Coronary artery (tissue), 2 donors: ENCODE measurements around the gene VAV2.

Experiments
- DNase-seq: peaks from one replicate; pipeline ENCODE4 v3.0.0-alpha.2; 2017; ENCODE audit warnings: low spot score
- H3K27ac ChIP-seq, 2 donors: fragments of 200-600 bp; sonication (generic); one replicate each; pipeline ENCODE4 v1.5.1; 2016 to 2019
- H3K4me3 ChIP-seq: fragments of 200-600 bp; sonication (generic); 2 replicates; pipeline ENCODE4 v1.5.1; 2016; ENCODE audit warnings: mild to moderate bottlenecking, moderate library complexity
- TF ChIP-seq, protein P1 (sequence below): fragments of 200-600 bp; sonication (generic); IDR thresholded peaks from one replicate; pipeline ENCODE4 v1.5.1; 2019; ENCODE audit warnings: antibody characterized with exemption

The VAV2 gene

DNA sequence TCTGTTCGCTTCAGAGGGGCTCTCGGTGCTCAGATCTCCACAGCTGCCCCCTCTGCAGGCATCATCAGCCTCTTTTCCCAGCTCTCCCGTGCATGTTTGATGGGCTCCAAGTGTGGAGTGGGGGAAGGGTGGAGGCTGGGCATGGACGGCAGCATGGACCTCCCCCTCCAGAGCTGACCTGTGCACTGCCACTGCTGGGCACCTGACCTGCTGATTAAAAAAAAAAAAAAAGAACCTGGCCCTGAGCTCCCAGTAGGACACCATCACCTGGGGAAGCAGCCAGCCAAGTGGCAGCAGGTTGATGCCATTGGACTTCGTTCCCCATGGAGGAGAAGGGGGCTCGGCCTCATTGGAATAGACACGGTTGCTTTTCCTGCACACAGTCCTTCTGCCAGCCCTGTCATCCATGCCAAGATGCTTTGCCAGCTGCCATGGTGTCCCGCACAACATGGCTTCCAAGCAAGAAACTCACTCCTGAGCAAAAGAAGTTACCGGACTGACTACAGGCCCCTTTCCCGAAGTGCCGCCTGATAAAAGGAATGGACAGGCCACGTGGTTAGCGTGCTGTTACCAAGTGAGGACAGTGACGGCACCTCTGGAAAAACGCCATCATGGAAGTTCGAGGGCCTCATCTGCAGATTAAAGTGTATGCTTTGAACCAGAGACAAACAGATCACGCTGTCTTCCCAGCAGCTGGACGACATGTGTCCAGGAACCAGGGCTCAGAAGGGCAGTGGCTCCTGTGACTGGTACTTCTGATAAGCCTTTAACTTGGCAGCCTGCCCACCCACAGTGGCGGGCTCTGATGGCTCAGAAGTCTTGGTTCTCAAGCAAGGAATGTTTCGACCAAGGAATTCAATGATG is 18.4 kb upstream of the VAV2 start:
- H3K27ac ChIP-seq: no peak overlapping the region
- TF ChIP-seq, protein P1, sequence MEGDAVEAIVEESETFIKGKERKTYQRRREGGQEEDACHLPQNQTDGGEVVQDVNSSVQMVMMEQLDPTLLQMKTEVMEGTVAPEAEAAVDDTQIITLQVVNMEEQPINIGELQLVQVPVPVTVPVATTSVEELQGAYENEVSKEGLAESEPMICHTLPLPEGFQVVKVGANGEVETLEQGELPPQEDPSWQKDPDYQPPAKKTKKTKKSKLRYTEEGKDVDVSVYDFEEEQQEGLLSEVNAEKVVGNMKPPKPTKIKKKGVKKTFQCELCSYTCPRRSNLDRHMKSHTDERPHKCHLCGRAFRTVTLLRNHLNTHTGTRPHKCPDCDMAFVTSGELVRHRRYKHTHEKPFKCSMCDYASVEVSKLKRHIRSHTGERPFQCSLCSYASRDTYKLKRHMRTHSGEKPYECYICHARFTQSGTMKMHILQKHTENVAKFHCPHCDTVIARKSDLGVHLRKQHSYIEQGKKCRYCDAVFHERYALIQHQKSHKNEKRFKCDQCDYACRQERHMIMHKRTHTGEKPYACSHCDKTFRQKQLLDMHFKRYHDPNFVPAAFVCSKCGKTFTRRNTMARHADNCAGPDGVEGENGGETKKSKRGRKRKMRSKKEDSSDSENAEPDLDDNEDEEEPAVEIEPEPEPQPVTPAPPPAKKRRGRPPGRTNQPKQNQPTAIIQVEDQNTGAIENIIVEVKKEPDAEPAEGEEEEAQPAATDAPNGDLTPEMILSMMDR: no peak
- DNase-seq: no peak
- no peak overlapping the region for H3K4me3 ChIP-seq

GRCh38 chr9:134007571-134007970 is 15.4 kb upstream of the VAV2 start:
- no peak for DNase-seq
- Histone ChIP-seq H3K4me3 (no peak overlapping the region), H3K27ac (no peak overlapping the region)
- TF ChIP-seq, protein P1: no peak

- TF ChIP-seq, protein P1: no peak
- H3K4me3 ChIP-seq: no peak overlapping the region
- DNase-seq: no peak
- no peak overlapping the region for H3K27ac ChIP-seq
Measured at GRCh38 chr9:134007150-134007549, 15.0 kb upstream of the VAV2 start.

DNA sequence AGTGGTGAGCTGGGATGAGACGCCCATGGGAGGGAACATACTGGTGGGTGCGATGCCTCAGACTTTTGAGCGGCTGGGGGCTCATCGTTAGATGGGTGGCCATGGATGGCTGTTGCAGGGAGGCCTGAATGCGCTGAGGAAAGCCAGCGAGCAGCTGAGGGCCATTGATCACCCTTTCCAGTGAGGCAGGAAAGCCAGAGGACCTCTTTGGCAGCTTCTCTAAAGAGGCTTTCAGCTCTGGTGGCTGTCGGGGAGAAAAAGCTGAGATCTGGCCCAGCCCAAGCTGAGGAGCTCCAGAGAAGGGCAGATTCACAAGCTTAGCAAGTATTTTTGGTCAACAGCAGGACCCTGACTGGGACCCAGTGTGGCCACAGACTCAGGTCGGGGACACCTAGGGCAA is 13.3 kb upstream of the VAV2 start:
- DNase-seq: no peak
- H3K27ac ChIP-seq: no peak overlapping the region

GRCh38 chr9:134004881-134005280 is 12.8 kb upstream of the VAV2 start:
- TF ChIP-seq, protein P1: no peak
- H3K4me3 ChIP-seq: no peak overlapping the region
- no peak overlapping the region for H3K27ac ChIP-seq
- DNase-seq: no peak

More for the DNA sequence above, 13.3 kb upstream of the VAV2 start:
- no peak overlapping the region for H3K4me3 ChIP-seq
- TF ChIP-seq, protein P1: no peak

- TF ChIP-seq, protein P1: no peak
- DNase-seq: no peak
- Histone ChIP-seq H3K4me3 (no peak overlapping the region), H3K27ac (no peak overlapping the region)
Measured at GRCh38 chr9:134004131-134004873, 12.2 kb upstream of the VAV2 start.
